Progenitor cell of endocrine pancreas (in vitro differentiated cells): ENCODE data around the gene FAM170B. TPM values are rescaled to one million over a fixed set of nuclear protein-coding genes. Genes with fewer than 3 reads are reported as not detected.

Source experiments
- DNase-seq: peaks from one replicate; pipeline ENCODE4 v3.0.0; 2021; ENCODE audit warnings: low spot score; ENCODE audit not compliant: unreplicated experiment
- H3K27ac Mint-ChIP-seq: 2 replicates; pipeline ENCODE4 v1.8.0; 2021; ENCODE audit warnings: mild to moderate bottlenecking, moderate library complexity, mixed read lengths
- H3K27me3 Mint-ChIP-seq: 2 replicates; pipeline ENCODE4 v1.8.0; 2021; ENCODE audit warnings: mixed read lengths
- H3K36me3 Mint-ChIP-seq: 2 replicates; pipeline ENCODE4 v1.8.0; 2022; ENCODE audit warnings: mixed read lengths; ENCODE audit not compliant: insufficient read depth
- H3K4me1 Mint-ChIP-seq: 2 replicates; pipeline ENCODE4 v1.8.0; 2021; ENCODE audit warnings: low read depth, mixed read lengths
- H3K4me3 Mint-ChIP-seq: 2 replicates; pipeline ENCODE4 v1.8.0; 2021; ENCODE audit warnings: low read depth, mild to moderate bottlenecking, moderate library complexity, mixed read lengths
- H3K9me3 Mint-ChIP-seq: 2 replicates; pipeline ENCODE4 v1.8.0; 2021; ENCODE audit warnings: low read depth, mixed read lengths
- total RNA-seq: library from RNA; stranded (reverse); gene quantifications from 2 replicates; pipeline ENCODE4 v1.2.1, GENCODE V29; 2021
- TF ChIP-seq, protein P1 (sequence below): fragments of 200-600 bp; sonication (generic); IDR thresholded peaks from one replicate; pipeline ENCODE4 v1.5.0; 2021; ENCODE audit warnings: antibody characterized with exemption, mild to moderate bottlenecking; ENCODE audit not compliant: unreplicated experiment

The FAM170B gene
- total RNA-seq, 1 donor from 2014 or later = not detected

DNA sequence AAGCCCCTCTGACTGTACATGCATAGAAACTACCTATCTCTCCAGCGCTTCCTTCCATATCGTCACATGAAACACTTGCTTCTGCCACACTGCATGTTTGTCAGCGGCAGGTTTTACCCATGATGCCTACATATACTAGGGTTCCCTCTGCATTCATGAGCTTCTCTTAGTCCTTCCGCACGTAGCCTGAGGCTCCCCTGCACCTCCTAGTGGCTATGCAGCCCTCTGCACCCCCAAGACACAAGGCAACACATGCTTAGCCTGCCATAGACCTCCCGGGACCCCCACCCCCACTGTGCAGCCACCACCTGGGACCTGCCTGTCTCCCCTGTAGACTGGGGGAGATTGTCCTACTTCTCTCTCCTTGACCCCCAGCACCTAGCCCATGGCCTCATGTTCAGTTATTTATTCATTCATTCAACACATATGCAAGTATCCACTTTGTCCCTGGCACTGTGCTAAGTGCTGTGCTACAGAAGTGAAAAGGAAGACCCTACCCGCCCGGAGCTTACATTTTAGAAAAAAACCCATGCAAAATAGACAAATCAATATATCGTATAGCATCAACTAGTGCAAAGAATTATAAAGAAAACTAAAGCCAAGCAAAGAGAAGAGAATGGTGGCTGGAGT lies 30.9 kb upstream of the FAM170B start:
- H3K4me1 Mint-ChIP-seq = no peaks in the 10 kb centered on the region
- no peaks in the 10 kb centered on the region for H3K9me3 Mint-ChIP-seq
- H3K27ac Mint-ChIP-seq = no peak overlapping the region
- TF ChIP-seq, protein P1, sequence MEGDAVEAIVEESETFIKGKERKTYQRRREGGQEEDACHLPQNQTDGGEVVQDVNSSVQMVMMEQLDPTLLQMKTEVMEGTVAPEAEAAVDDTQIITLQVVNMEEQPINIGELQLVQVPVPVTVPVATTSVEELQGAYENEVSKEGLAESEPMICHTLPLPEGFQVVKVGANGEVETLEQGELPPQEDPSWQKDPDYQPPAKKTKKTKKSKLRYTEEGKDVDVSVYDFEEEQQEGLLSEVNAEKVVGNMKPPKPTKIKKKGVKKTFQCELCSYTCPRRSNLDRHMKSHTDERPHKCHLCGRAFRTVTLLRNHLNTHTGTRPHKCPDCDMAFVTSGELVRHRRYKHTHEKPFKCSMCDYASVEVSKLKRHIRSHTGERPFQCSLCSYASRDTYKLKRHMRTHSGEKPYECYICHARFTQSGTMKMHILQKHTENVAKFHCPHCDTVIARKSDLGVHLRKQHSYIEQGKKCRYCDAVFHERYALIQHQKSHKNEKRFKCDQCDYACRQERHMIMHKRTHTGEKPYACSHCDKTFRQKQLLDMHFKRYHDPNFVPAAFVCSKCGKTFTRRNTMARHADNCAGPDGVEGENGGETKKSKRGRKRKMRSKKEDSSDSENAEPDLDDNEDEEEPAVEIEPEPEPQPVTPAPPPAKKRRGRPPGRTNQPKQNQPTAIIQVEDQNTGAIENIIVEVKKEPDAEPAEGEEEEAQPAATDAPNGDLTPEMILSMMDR = peak; percentile 73
- peaks cover 55% of the 10 kb centered on the region for H3K27me3 Mint-ChIP-seq
- H3K36me3 Mint-ChIP-seq = no peaks in the 10 kb centered on the region
- DNase-seq = peak; percentile 41
- no peak overlapping the region for H3K4me3 Mint-ChIP-seq

DNA sequence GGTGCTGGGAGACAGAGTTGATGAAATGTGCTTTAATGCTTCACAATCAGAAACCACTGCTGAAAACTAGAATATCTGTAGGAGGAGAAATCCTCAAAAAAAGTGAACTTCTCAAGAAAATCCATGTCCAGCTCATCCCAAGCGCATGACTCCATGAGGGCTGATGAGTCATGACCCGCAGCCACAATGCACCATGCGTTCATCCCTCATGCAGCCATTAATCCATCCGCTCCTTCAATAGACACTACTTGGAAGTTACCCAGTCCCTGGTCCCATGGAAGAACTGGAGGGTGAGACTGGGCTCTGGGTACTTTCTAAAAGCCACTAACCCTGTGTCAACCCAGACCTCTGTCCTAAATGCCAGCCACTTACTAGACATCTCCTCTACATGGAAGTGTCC lies 29.9 kb upstream of the FAM170B start:
- TF ChIP-seq, protein P1 = no peak
- H3K9me3 Mint-ChIP-seq = no peaks in the 10 kb centered on the region
- DNase-seq = no peak
- H3K36me3 Mint-ChIP-seq = no peaks in the 10 kb centered on the region
- no peaks in the 10 kb centered on the region for H3K4me1 Mint-ChIP-seq
- H3K27me3 Mint-ChIP-seq = peaks cover 56% of the 10 kb centered on the region
- H3K27ac Mint-ChIP-seq = no peak overlapping the region
- no peak overlapping the region for H3K4me3 Mint-ChIP-seq

DNA sequence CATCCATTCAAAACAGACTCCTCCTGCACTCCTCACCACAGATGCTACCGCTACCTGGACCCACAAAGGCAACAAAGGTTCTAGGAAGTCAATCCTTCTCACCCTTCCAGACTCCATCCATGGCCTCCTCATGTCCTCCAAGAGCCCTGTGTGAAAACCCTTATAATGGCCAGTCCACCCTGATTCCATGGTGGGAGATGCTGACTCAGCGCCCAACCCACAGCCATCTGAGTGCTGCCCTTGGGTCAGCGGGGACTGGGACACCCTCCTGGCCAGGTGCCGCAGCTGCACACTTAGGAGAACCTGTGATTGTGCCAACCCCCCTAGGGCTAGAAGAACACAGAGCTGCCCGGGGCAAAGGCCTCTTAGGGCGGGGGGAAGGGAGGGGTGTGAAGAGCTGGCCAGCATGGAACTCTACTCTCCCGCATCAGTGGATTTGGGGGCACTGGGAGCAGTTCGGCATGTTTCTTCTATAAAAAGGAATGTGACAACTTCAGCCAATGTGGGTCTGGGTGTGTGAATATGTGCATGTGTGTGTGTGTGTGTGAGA lies 29.0 kb upstream of the FAM170B start:
- Mint-ChIP-seq H3K36me3 (no peaks in the 10 kb centered on the region), H3K27me3 (peaks cover 54% of the 10 kb centered on the region), H3K9me3 (no peaks in the 10 kb centered on the region), H3K27ac (no peak overlapping the region), H3K4me1 (no peaks in the 10 kb centered on the region), H3K4me3 (no peak overlapping the region)
- TF ChIP-seq, protein P1 = no peak
- DNase-seq = no peak

DNA sequence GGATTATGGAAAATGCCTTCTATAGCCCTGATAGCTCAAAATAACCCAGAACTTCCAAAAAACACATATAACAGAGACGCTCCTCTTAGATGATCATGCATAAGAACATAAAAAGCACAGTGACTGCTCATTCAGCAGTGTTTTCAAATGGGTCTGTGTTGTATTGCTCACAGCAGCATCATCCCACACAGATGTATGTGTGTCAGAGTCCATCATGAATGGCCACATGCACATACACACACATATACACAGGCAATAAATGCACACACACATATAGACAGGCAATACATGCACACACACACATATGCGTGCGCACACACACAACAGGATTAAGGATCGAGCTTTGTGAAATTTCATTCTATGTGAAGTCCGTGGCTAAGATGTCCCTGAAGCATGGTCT lies 28.2 kb upstream of the FAM170B start:
- H3K36me3 Mint-ChIP-seq = no peaks in the 10 kb centered on the region
- no peaks in the 10 kb centered on the region for H3K9me3 Mint-ChIP-seq
- H3K27me3 Mint-ChIP-seq = peaks cover 59% of the 10 kb centered on the region
- H3K27ac Mint-ChIP-seq = no peak overlapping the region
- no peak for DNase-seq
- H3K4me1 Mint-ChIP-seq = no peaks in the 10 kb centered on the region
- TF ChIP-seq, protein P1 = no peak
- no peak overlapping the region for H3K4me3 Mint-ChIP-seq

DNA sequence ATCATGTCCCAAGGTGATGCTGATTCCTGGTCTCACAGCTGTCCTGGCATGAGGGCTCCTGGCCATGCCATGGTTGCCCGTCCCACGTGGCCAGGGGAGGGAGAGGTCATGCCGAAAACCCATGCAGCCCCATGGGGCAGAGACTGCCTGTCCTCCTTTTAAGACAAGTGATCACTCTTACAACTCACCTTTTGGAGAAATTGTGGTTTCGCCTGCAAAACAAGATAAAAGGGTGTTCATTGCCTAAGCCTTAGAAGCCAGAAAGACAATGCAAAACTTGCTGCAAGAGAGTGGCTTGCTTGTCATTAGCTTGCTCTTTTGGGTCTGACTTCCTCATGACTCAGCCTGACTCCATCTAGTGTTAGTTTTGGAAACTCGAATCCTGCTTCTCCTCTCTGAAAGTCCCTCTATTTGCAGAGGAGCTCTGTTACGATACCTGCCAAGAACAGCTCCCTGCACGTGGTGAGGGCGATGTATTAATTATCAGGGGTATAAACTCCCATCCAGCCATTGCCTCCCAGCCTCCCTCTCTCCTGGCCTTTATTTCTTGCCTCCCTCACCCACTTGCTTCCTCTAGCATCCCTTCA lies 27.7 kb upstream of the FAM170B start:
- no peak for DNase-seq
- H3K4me1 Mint-ChIP-seq = no peaks in the 10 kb centered on the region
- no peaks in the 10 kb centered on the region for H3K9me3 Mint-ChIP-seq
- H3K4me3 Mint-ChIP-seq = no peak overlapping the region
- no peaks in the 10 kb centered on the region for H3K36me3 Mint-ChIP-seq
- H3K27ac Mint-ChIP-seq = no peak overlapping the region
- TF ChIP-seq, protein P1 = peak; percentile 46
- peaks cover 59% of the 10 kb centered on the region for H3K27me3 Mint-ChIP-seq
